HUDEP-2 (cell line): ENCODE results near the gene NEK5.
A peak's percentile ranks its signal among the peaks of the same experiment; 100 is the strongest.
"Not testable (repeated sequence)": the region's sequence is repeated elsewhere in the genome, so short reads cannot be mapped to it uniquely, and the experiment has no call there.

Experiments used
- DNase-seq, 76 experiments: peaks; one replicate each; lab custom pipeline; 2025; ENCODE audit not compliant: unreplicated experiment in 76 of 76; lab: John Stamatoyannopoulos, UW

NEK5 gene

GRCh38 chr13:52082601-52083000 is 46.3 kb downstream of the NEK5 start:
- no peak for DNase-seq

GRCh38 chr13:52079891-52080290 is 49.0 kb downstream of the NEK5 start:
- not testable (repeated sequence) for DNase-seq

- peak in 22 of 76 experiments; percentile 4 to 55 (median 34) for DNase-seq
Observed at GRCh38 chr13:52070929-52071523, 57.8 kb downstream of the NEK5 start.

GRCh38 chr13:52067237-52067636 is 61.6 kb downstream of the NEK5 start:
- no peak for DNase-seq

- DNase-seq = no peak
Observed at GRCh38 chr13:52061587-52061986, 67.3 kb downstream of the NEK5 start.

GRCh38 chr13:52061064-52061463 is 67.8 kb downstream of the NEK5 start:
- DNase-seq = not testable (repeated sequence)

- DNase-seq = no peak
Observed at GRCh38 chr13:52053460-52053859, 75.4 kb downstream of the NEK5 start.

- DNase-seq = no peak
Observed at GRCh38 chr13:52051400-52051799, 77.5 kb downstream of the NEK5 start.

GRCh38 chr13:52048516-52048915 is 80.4 kb downstream of the NEK5 start:
- no peak for DNase-seq

- DNase-seq = no peak
Observed at GRCh38 chr13:52047463-52047862, 81.4 kb downstream of the NEK5 start.

- DNase-seq = no peak
Observed at GRCh38 chr13:52043675-52044074, 85.2 kb downstream of the NEK5 start.

- no peak for DNase-seq
Observed at GRCh38 chr13:52036037-52036436, 92.8 kb downstream of the NEK5 start.

GRCh38 chr13:52034616-52035226 is 94.2 kb downstream of the NEK5 start:
- DNase-seq = no peak

- DNase-seq = no peak
Observed at GRCh38 chr13:52033039-52033438, 95.8 kb downstream of the NEK5 start.

- DNase-seq = not testable (repeated sequence)
Observed at GRCh38 chr13:52030401-52030800, 98.5 kb downstream of the NEK5 start.

GRCh38 chr13:52029569-52029968 is 99.3 kb downstream of the NEK5 start:
- no peak for DNase-seq

GRCh38 chr13:52027832-52028231 is 101.0 kb downstream of the NEK5 start:
- no peak for DNase-seq

GRCh38 chr13:52026246-52026626 is 102.6 kb downstream of the NEK5 start:
- no peak for DNase-seq

GRCh38 chr13:52025475-52026245 is 103.2 kb downstream of the NEK5 start:
- DNase-seq = no peak

GRCh38 chr13:52024481-52024880 is 104.4 kb downstream of the NEK5 start, which contains the start of gene UTP14C:
Gene UTP14C, plus strand, starts transcription at chr13:52024691. Its CDS starts 4,114 bp downstream, at chr13:52028805.
- no peak for DNase-seq

GRCh38 chr13:52022356-52022755 is 106.5 kb downstream of the NEK5 start:
- peak in 5 of 76 experiments; percentile 7 to 50 (median 30) for DNase-seq

- DNase-seq = no peak
Observed at GRCh38 chr13:52020191-52020590, 108.7 kb downstream of the NEK5 start.
